WI38 (cell line): ENCODE results near the gene APLP1.

ENCODE experiments used
- H3K4me3 ChIP-seq: 2 replicates; pipeline ENCODE4 v1.5.1; 2011; ENCODE audit warnings: low read depth, mild to moderate bottlenecking, control low read depth, low read length
- CTCF ChIP-seq: IDR thresholded peaks from 2 replicates; pipeline ENCODE4 v1.5.1; 2012; ENCODE audit warnings: low read depth, mild to moderate bottlenecking, control low read depth, low read length

Gene APLP1

GRCh38 chr19:35902870-35903475 lies 34.6 kb downstream of the APLP1 start:
- TF ChIP-seq CTCF, result no peak
- peak overlapping the region; percentile 37 for H3K4me3 ChIP-seq

GRCh38 chr19:35903550-35904179 lies 35.3 kb downstream of the APLP1 start:
- no peak for TF ChIP-seq CTCF
- peak overlapping the region; percentile 37 for H3K4me3 ChIP-seq

DNA sequence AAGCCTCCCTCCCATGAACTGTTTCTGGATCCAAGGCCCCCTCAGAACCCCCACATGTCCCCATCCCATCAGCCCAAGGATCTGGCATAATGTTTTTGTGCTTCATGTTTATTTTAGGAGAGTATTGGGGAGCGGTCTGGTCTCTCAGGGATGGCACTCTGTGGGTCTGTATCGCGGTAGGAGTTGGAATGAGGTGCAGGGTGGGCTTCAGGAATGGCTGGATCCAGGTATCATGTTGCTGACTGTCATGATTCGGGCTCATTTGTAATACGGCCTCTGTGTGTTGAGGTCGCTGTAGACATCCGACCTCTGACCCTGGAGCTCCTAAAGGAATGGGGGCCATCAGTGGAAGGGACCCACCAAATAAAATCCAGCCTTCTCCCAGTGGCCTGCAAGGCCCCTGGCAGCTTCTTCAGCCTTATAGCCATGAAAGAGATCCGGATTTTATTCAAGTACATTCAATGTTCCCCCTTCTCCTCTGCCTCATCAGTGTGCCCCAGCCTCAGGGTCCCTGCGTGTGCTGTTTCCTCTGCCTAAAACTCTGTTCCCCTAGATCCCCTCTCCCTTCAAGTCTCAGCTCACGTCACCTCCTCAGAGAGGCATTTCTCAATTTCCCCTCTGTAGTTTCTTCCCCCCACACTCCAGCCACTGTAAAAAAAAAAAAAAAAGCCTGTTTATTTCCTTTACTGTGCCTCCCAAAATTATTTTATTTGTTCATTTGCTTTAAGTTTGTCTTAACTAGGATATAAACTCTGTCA lies 36.1 kb downstream of the APLP1 start:
- TF ChIP-seq CTCF, result no peak
- H3K4me3 ChIP-seq, result no peak overlapping the region

DNA sequence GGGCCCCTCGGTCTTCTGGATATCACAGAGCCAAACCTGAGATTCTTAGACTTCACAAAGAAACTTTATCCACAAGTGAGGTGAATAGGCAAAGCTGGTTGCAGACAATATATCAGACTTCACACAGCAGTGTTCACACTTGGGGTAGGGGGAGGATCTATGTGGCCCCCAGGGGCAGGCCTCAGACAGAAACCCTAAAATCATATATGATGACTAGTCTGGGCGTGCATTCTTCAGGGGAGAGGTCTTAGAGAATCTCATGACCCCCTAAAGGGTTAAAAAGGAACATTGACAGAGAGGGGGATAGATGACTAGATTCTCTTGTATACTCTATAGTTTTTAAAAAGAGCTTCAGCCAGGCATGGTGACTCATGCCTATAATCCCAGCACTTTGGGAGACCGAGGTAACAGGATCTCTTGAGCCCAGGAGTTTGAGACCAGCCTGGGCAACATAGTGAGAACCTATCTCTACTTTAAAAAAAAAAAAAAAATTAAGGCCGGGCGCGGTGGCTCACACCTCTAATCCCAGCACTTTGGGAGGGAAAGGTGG lies 36.9 kb downstream of the APLP1 start:
- no peak overlapping the region for H3K4me3 ChIP-seq
- TF ChIP-seq CTCF, result no peak

DNA sequence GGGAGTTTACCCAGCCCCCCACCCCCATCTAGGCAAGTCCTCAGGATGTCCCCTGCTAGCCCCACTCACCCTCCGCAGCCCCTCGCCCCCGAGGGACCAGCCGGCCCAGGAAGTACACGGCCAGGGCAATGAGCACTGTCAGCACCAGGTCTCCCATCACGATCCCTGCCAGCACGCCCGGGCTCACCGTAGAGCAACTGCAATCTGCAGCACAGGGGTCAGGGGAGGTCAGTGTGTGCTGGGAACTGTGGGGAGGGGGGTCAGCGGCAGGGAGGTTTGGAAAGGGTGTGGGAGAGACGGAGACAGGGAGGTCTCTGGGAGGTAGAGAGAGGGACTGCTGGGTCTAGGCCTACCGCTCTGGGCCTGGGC lies 39.0 kb downstream of the APLP1 start:
- no peak overlapping the region for H3K4me3 ChIP-seq
- no peak for TF ChIP-seq CTCF

- no peak for TF ChIP-seq CTCF
- H3K4me3 ChIP-seq, result no peak within 1 kb of the TSS
These were observed 39.7 kb downstream of the APLP1 start, which contains the start of gene TYROBP for GRCh38 chr19:35908010-35908441. TYROBP (minus strand) TSS chr19:35908295; CDS start chr19:35908228, 67 bp downstream.
